Type B pancreatic cell (in vitro differentiated cells): Measurements from ENCODE around the gene LMNTD2. TPM values are rescaled to one million over a fixed set of nuclear protein-coding genes. Genes with fewer than 3 reads are reported as not detected.

ENCODE experiments used
- DNase-seq: peaks from one replicate; pipeline ENCODE4 v3.0.0; 2021; ENCODE audit warnings: mixed read lengths; ENCODE audit not compliant: unreplicated experiment; ENCODE audit errors: extremely low spot score
- H3K27ac Mint-ChIP-seq: 2 replicates; pipeline ENCODE4 v1.8.0; 2021; ENCODE audit warnings: mild to moderate bottlenecking, mixed read lengths
- H3K27me3 Mint-ChIP-seq: 2 replicates; pipeline ENCODE4 v1.8.0; 2021; ENCODE audit warnings: mixed read lengths
- H3K36me3 Mint-ChIP-seq: 2 replicates; pipeline ENCODE4 v1.8.0; 2021; ENCODE audit warnings: mixed read lengths
- H3K4me1 Mint-ChIP-seq: one replicate; pipeline ENCODE4 v1.8.0; 2021; ENCODE audit warnings: mixed read lengths; ENCODE audit not compliant: unreplicated experiment
- H3K4me3 Mint-ChIP-seq: 2 replicates; pipeline ENCODE4 v1.8.0; 2021; ENCODE audit warnings: mild to moderate bottlenecking, mixed read lengths
- H3K9me3 Mint-ChIP-seq: 2 replicates; pipeline ENCODE4 v1.8.0; 2021; ENCODE audit warnings: mixed read lengths
- CTCF ChIP-seq: fragments of 200-600 bp; sonication (generic); conservative IDR thresholded peaks from 2 replicates; pipeline ENCODE4 v1.5.0; 2021; ENCODE audit warnings: antibody characterized with exemption, mild to moderate bottlenecking
- total RNA-seq: library from RNA; stranded (reverse); gene quantifications from 2 replicates; pipeline ENCODE4 v1.2.1, GENCODE V29; 2021; ENCODE audit warnings: low replicate concordance

The LMNTD2 gene
- total RNA-seq, 1 donor from 2014 or later: 6.7 TPM

GRCh38 chr11:532527-532985 lies 28.0 kb downstream of the LMNTD2 start:
- no peak overlapping the region for H3K27ac Mint-ChIP-seq
- no peak overlapping the region for H3K4me3 Mint-ChIP-seq

GRCh38 chr11:531919-532526 lies 28.5 kb downstream of the LMNTD2 start:
- DNase-seq: no peak
- Mint-ChIP-seq H3K36me3 (no peaks in the 10 kb centered on the region), H3K4me3 (peak overlapping the region; percentile 64), H3K9me3 (no peaks in the 10 kb centered on the region), H3K27ac (no peak overlapping the region), H3K4me1 (no peaks in the 10 kb centered on the region), H3K27me3 (peaks cover 5% of the 10 kb centered on the region)
- TF ChIP-seq CTCF: no peak

More at GRCh38 chr11:532527-532985, 28.0 kb downstream of the LMNTD2 start:
- Mint-ChIP-seq H3K9me3 (no peaks in the 10 kb centered on the region), H3K36me3 (no peaks in the 10 kb centered on the region), H3K4me1 (no peaks in the 10 kb centered on the region), H3K27me3 (peaks cover 5% of the 10 kb centered on the region)
- no peak for DNase-seq
- no peak for TF ChIP-seq CTCF

GRCh38 chr11:530960-531831 lies 29.3 kb downstream of the LMNTD2 start:
- peak; percentile 68 for DNase-seq
- H3K4me1 Mint-ChIP-seq: no peaks in the 10 kb centered on the region
- no peak for TF ChIP-seq CTCF
- no peak overlapping the region for H3K27ac Mint-ChIP-seq
- H3K9me3 Mint-ChIP-seq: no peaks in the 10 kb centered on the region
- peak overlapping the region; percentile 64 for H3K4me3 Mint-ChIP-seq
- H3K36me3 Mint-ChIP-seq: no peaks in the 10 kb centered on the region
- H3K27me3 Mint-ChIP-seq: peaks cover 2% of the 10 kb centered on the region

GRCh38 chr11:529728-530411 lies 30.7 kb downstream of the LMNTD2 start:
- no peak overlapping the region for H3K4me3 Mint-ChIP-seq

More at GRCh38 chr11:529728-530411, 30.7 kb downstream of the LMNTD2 start:
- Mint-ChIP-seq H3K27me3 (no peaks in the 10 kb centered on the region), H3K4me1 (no peaks in the 10 kb centered on the region), H3K9me3 (no peaks in the 10 kb centered on the region), H3K36me3 (no peaks in the 10 kb centered on the region), H3K27ac (no peak overlapping the region)
- DNase-seq: no peak
- no peak for TF ChIP-seq CTCF
